Mammary epithelial cell (primary cell): ENCODE data around the gene BAZ1A.

ENCODE experiments used
- EZH2 ChIP-seq: IDR thresholded peaks from 2 replicates; pipeline ENCODE4 v1.6.1; 2012; ENCODE audit warnings: low read length, inconsistent platforms, borderline replicate concordance
- TF ChIP-seq, protein P1 (sequence below), 2 donors: IDR thresholded peaks in 1 of 2; conservative IDR thresholded peaks in 1 of 2; 2 replicates each; pipeline ENCODE4 v1.5.1; 2011 to 2012; ENCODE audit warnings: inconsistent platforms in 2 of 2, low read length in 2 of 2, mild to moderate bottlenecking in 2 of 2, control low read depth in 1 of 2, low read depth in 1 of 2; ENCODE audit not compliant: insufficient read depth in 1 of 2; ENCODE audit errors: extremely low read depth in 1 of 2

DNA sequence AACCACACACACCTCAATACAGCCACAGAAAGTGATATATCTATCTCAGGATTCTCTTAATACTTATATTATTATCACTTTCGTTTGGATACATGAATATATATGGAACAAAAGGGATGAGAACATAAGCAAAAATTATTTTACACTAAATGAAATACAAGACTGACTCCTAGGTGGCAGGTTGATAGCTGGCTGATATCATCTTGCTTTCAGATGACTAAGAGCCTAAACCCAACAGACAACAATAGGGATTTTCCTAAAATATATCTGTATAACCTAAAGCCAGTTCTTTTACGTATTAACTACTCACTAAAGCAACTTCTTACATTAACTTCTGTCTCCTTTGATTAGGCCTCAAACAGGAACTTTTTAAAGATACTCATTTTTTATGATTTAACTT is 65.1 kb downstream of the BAZ1A start:
- TF ChIP-seq, protein P1, sequence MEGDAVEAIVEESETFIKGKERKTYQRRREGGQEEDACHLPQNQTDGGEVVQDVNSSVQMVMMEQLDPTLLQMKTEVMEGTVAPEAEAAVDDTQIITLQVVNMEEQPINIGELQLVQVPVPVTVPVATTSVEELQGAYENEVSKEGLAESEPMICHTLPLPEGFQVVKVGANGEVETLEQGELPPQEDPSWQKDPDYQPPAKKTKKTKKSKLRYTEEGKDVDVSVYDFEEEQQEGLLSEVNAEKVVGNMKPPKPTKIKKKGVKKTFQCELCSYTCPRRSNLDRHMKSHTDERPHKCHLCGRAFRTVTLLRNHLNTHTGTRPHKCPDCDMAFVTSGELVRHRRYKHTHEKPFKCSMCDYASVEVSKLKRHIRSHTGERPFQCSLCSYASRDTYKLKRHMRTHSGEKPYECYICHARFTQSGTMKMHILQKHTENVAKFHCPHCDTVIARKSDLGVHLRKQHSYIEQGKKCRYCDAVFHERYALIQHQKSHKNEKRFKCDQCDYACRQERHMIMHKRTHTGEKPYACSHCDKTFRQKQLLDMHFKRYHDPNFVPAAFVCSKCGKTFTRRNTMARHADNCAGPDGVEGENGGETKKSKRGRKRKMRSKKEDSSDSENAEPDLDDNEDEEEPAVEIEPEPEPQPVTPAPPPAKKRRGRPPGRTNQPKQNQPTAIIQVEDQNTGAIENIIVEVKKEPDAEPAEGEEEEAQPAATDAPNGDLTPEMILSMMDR (conservative IDR thresholded peaks at IDR 0.05 in 1 of 2, IDR thresholded peaks at IDR 0.05 in 1 of 2; ENCODE audit: extremely low read depth in 1 of 2, insufficient read depth in 1 of 2, low read depth in 1 of 2, low read length in 2 of 2): no peak
- TF ChIP-seq EZH2: no peak
